NCI-H2029 treated with DMSO at 0.1 percent for 48 hours (cell line): ENCODE results near the gene DLG5.
A peak's percentile ranks its signal among the peaks of the same experiment; 100 is the strongest.

Experiments used
- DNase-seq: peaks from one replicate; lab custom pipeline; 2025; lab: John Stamatoyannopoulos, UW

The DLG5 gene

GRCh38 chr10:77892021-77892739 lies 34.4 kb downstream of the DLG5 start:
- no peak for DNase-seq

GRCh38 chr10:77890097-77890496 lies 36.5 kb downstream of the DLG5 start:
- DNase-seq: no peak

GRCh38 chr10:77889277-77889903 lies 37.2 kb downstream of the DLG5 start:
- DNase-seq: peak; percentile 28

DNA sequence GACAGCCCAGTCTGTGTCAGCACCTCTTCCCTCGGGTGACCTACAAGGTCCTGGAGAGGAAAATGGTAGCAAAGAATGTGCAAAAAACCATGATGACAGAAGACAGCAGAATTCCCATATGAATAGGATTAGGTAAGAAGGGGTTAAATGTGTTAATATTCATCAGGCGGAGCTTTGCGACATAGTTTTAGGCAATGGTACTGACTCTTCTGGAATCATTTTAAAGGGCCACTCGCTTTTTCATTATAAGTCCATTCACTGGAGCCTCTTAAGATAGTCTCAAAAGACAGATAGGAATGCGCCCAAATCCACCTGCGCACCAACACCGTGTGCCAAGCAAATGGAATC lies 38.2 kb downstream of the DLG5 start:
- no peak for DNase-seq

- DNase-seq: no peak
Observed at GRCh38 chr10:77887631-77888355, 38.8 kb downstream of the DLG5 start.

DNA sequence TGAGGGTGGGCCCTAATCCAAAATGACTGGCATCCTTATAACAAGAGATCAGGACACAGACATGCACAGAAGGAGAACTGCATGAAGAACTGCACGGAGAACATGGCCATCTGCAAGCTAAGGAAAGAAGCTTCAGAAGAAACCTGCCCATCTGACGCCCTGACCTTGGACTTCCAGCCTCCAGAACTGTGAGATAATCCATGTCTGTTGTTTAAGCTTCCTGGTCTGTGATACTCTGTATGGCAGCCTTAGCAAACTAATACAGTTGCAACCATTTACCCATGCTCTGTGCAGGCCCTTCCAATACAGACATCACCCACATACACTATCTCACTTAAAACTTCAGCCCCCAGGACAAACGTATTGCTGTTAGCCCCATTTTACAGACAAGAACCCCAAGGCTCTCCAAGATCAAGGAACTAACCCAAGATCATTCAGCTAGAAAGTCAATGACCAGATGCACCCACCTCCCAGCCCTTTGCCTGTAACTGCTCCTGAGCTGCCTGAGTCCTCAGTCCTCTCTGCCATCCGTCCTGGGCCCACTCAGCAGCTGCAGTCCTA lies 39.7 kb downstream of the DLG5 start:
- DNase-seq: no peak

DNA sequence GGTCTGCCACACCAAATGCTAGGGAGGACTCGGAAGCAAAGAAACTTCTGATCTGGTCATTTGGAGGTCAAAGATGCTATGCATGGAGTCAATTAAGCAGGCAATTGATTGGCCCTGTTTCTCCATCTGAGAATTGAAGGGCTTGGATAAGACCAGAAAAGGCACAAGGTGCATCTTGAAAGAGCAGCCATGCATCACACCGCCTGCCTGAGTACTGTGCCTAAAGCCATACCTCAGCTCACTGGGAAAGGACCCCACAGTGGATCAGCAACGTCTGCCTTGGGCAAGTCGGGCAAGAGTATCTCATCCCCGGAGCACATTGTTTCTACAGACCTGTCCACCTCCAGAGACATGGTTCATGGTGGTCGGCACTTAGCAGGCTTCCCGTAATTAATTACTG lies 42.4 kb downstream of the DLG5 start:
- DNase-seq: no peak

DNA sequence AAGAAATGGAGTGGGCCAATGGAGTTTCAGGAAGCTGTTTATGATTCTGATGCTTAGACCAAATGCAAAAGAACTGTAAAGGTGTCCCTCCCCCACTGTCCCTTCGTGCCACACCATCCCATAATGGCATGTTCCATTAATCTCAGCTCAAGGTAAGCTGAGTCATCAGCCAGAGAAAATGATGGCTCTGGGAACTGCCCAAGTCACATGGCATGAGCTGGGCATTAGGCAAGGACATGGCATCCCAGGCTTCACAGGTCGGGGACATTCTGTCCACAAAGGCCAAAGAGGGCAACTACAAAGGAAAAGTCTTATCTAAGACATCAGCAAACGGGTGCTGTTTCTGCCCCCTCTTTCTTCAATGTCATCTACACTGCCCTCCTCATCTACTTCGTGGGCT lies 44.9 kb downstream of the DLG5 start:
- DNase-seq: no peak

GRCh38 chr10:77881222-77881621 lies 45.3 kb downstream of the DLG5 start:
- DNase-seq: no peak

GRCh38 chr10:77879710-77880109 lies 46.8 kb downstream of the DLG5 start:
- no peak for DNase-seq

DNA sequence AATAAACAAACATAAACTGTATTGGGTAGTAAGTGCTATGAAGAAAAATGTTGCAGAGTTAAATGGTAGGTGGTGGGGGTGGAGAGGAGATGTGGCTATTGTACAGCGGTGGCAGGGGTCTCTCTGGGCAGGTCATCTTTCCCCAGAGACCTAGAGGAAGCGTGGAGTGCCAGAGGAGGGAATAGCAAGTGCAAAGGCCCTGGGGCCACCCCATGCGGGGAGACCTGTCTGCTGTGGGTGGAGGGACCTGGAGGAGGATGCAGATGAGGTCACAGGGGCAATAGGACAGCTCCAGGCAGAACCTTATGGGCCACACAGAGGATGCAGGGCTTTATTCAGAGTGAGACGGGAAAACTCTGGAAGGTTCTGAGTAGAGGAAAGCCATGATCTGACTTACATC lies 47.5 kb downstream of the DLG5 start:
- DNase-seq: no peak

DNA sequence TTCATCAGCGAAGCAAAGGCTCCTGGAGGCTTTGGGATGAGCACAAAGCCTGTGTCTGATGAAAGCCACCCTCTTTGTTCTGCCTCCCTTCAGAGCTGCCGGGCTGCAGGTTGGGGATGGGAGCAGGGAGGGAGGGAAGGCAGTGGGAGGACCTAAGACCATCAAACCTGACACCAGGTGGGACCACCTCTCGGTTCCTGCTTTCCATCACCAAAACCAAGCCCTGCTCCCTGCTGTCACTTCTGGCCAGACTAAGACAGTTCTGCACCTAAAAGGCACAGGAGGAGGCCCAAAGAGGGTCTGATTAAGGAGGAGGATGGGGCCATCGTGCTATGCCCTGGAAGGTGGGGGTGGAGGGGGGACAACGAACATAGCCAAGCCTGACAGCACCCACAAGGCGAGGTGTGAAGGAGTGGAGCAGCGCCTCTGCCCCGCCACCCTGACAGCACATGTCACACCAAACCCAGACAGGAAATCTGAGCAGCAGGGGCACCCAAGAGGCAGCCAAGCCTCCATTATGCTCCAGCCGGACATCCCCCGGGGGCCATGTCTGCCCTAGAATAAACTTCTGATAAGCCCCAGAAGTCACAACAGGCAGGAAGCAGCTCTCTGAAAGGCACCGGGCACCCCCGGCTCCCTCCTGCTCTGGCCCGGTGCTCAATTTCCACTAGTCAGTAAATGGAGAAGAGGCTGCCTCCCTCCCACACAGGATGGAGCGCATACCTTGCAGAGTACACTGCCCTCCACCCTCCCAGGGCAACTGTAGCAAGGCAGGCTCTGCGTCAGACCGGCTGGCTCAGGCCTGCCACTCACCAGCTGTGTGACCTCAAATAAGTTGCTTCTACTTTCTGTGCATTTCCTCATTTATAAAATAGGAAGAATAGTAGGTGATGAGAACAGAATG lies 48.9 kb downstream of the DLG5 start:
- no peak for DNase-seq

DNA sequence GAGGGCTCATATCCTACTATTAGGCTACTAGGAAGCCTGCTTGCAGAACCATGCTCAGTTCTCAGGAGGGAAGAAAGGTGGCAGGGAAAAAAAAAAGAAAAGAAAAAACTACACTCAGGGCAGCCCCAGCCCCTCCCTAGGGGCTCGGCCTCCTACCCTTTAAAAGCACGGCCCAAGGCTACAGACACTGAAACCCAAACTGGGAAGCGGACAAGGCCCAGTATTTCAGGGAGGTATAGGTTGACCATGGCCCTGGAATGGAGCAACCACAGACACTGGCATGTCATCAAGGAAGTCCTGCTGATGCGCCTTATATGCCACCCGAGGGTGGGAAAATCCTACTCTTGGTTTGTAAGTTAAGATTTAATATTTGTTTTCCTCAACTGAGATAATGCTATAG lies 50.8 kb downstream of the DLG5 start:
- no peak for DNase-seq

DNA sequence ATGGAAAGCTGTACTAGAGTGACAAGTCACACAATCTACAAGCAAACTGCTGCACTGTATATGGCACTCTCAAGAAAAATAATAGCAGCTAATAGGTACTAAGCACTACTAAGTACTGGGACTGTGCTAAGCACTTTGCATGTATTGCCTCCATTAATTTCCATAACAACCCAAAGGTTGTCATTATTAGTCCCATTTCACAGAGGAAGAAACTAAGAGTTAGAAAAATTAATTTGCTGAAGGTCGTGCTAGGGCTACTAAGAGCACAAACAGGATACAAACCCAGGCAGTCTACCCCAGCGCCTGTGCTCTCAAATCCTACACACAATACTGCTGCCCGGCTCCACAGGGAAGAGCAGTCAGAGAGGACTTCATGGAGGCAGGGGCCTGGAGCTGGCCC lies 51.7 kb downstream of the DLG5 start:
- no peak for DNase-seq

- DNase-seq: peak; percentile 49
Observed at GRCh38 chr10:77873536-77874380, 52.8 kb downstream of the DLG5 start.

DNA sequence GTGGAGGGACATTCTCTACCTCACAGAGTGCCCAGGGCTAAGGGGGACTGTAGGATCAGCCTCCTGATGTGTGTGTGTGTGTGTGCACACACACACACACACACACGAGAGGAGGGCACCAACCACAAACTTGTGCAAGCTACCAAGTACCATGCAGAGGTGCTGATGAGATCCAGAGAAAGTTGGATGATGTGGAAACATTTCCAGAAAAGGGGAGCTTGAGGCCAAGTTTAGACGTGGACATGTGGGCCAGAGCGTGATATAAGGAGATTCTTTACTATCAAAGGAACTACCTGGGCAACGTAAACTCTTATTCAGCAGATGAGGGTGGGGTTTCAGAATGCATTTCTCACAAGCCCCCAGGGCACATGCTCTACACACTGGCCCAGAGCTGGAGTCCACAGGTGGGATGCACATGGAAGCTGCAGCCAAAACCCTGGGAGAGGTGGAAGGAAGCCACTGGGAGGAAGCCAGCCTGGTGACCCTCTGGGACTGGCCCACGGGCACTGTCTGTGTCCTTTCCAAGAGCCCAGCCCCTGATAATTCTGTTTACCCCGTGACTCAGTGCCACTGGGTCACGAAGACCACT lies 53.5 kb downstream of the DLG5 start:
- DNase-seq: no peak

DNA sequence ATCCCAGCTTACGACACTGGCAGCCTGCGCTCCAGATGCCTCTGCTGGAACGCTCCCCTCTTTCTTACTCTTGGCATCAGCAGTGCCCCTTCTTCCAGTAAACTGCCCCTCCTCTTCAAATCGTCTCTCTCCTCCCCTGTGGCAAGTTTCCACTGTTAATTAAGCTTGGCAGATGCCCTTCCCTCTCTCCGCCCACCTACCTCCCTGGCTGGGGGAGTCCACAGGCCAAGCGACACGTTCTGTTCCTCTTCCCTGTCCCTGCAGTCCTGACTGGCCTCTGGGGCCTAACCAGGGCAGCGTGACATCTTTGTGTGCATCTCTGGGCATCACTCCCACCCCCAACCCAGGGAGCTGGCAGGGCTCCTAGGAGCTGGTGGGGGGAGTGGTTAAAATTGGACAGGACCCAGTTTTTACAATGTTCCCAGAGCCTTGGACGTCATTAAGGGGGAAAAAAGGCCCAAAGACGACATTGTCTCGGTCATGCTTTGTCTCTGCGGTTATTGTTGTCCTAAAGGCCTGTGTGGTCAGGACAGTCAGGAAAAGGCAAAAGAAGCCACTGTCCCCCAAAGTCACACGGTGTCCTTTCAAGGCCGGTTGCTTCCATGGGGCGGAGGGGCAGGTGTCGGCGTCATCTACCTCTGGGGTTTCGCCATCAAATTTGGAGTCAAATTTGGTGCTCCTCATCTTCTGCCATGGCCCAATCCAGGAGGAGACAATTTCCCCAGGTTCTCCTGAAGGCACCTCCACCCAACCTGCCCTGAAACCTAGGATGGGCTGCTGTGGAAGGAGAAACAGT lies 54.2 kb downstream of the DLG5 start:
- DNase-seq: no peak

DNA sequence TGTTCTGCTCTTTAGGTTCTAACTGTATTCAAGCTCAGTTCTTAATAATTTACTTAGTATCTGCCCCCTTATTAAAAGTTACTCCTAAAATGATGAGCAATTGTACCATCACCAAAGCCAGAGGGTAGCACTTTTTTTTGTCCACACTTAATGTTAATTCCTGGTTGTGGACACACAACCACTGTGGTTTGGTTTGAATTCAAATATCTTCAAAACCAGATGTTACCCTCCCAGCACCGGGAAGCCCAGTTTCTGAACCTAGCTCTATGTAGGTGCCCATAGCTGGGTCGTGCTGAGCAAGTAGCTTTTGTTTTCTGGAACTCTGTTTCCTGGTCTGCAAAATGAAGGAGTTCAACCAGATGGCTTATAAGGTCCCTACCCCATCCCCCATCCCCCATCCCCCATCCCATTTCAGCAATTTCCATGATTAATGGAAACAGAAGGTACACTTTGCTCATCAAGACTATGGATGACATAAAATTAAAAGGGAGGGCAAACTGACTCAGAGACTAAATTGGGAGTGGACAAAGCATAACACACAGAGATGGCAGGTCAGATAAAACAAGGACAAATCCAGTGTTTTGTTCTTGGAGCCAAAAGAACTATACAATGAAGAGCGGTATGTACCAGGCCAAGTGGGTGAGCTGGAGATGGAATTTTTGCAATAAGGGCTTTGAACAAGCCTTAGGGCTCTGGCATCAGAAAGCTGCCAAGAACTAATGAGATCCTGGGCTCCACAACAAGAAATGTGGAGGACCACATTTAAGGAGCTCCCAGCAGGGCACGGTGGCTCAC lies 56.7 kb downstream of the DLG5 start:
- DNase-seq: no peak

- DNase-seq: no peak
Observed at GRCh38 chr10:77868523-77868922, 58.0 kb downstream of the DLG5 start.
